GM12878 (cell line): ENCODE data around the gene UIMC1. TPM values are rescaled to one million over a fixed set of nuclear protein-coding genes. Genes with fewer than 3 reads are reported as not detected.

Source experiments
- ATAC-seq: fragments of 200-7000 bp; cut with Tn5 transposase; 3 replicates; pipeline ENCODE4 v1.9.1; 2020; ENCODE audit warnings: mild to moderate bottlenecking, moderate library complexity
- BruUV-seq: library from RNA; stranded (reverse); fragments of 400-500 nt; replicated peaks from 2 replicates; lab custom pipeline; 2021; lab: Mats Ljungman, UMichigan
- CTCF ChIA-PET: fragments of 300-600 bp; sonication (Branson Sonifier 250); formaldehyde crosslinking; extraction: SDS; loops from one replicate; lab custom pipeline; 2021; ENCODE audit warnings: inconsistent platforms; lab: Yijun Ruan, JAX
- POLR2A ChIA-PET: fragments of 350-600 bp; formaldehyde crosslinking; extraction: SDS; loops from one replicate; lab custom pipeline; 2021; ENCODE audit warnings: inconsistent platforms; lab: Charles Lee
- RAD21 ChIA-PET: fragments of 300-600 bp; sonication (Branson Sonifier 250); formaldehyde crosslinking; loops from one replicate; lab custom pipeline; 2023; ENCODE audit warnings: antibody characterized with exemption; ENCODE audit not compliant: unreplicated experiment; lab: Charles Lee
- SMC1A ChIA-PET: fragments of 300-600 bp; sonication (Branson Sonifier 250); formaldehyde crosslinking; loops from one replicate; lab custom pipeline; 2023; ENCODE audit not compliant: unreplicated experiment, uncharacterized antibody; lab: Charles Lee
- DNase-seq: peaks from one replicate; pipeline ENCODE4 v3.0.0-alpha.2; 2011; ENCODE audit warnings: low read depth, low spot score
- FAIRE-seq: peaks from 3 replicates; lab custom pipeline; 2011; peaks lifted over from hg19 to GRCh38; lab: Jason Lieb, UNC
- H2AFZ ChIP-seq: 2 replicates; pipeline ENCODE4 v1.6.0; 2011; ENCODE audit warnings: low read depth, low read length, control low read depth; ENCODE audit not compliant: control insufficient read depth
- H3K27ac ChIP-seq: 2 replicates; pipeline ENCODE4 v1.5.1; 2011; ENCODE audit warnings: control low read depth; ENCODE audit not compliant: control insufficient read depth, insufficient read depth
- H3K27me3 ChIP-seq, 2 experiments: replicated peaks in 1 of 2; 2 replicates each; pipeline versions ENCODE4 v1.6.0 to v1.6.1; 2011; ENCODE audit warnings: low read length in 1 of 2; ENCODE audit not compliant: control insufficient read depth in 2 of 2, insufficient read depth in 2 of 2
- H3K36me3 ChIP-seq, 2 experiments: 2 replicates each; pipeline ENCODE4 v1.5.1; 2011; ENCODE audit warnings: low read length in 1 of 2; ENCODE audit not compliant: control insufficient read depth in 2 of 2, insufficient read depth in 2 of 2
- H3K4me1 ChIP-seq: 2 replicates; pipeline ENCODE4 v1.6.1; 2011; ENCODE audit warnings: mild to moderate bottlenecking, low read length, moderate library complexity, mixed read lengths; ENCODE audit not compliant: control insufficient read depth, insufficient read depth
- H3K4me2 ChIP-seq: 2 replicates; pipeline ENCODE4 v1.6.0; 2011; ENCODE audit warnings: control low read depth; ENCODE audit not compliant: control insufficient read depth, insufficient read depth
- H3K4me3 ChIP-seq: fragments of 200-600 bp; sonication (generic); 2 replicates; pipeline ENCODE4 v1.5.1; 2016
- H3K79me2 ChIP-seq: 2 replicates; pipeline ENCODE4 v1.6.0; 2011; ENCODE audit warnings: low read length; ENCODE audit not compliant: control insufficient read depth, insufficient read depth
- H3K9ac ChIP-seq: 2 replicates; pipeline ENCODE4 v1.8.0; 2011; ENCODE audit warnings: low read length, control low read depth, mixed read lengths; ENCODE audit not compliant: control insufficient read depth, insufficient read depth
- H3K9me3 ChIP-seq: replicated peaks from 3 replicates; pipeline ENCODE4 v1.5.1; 2011; ENCODE audit warnings: mild to moderate bottlenecking, low read length; ENCODE audit not compliant: control insufficient read depth, insufficient read depth
- H4K20me1 ChIP-seq: 2 replicates; pipeline ENCODE4 v1.6.0; 2011; ENCODE audit not compliant: control insufficient read depth, insufficient read depth
- CEBPB ChIP-seq, 2 experiments: fragments of 150-350 bp in 1 of 2; IDR thresholded peaks; 2 replicates each; pipeline ENCODE4 v1.6.1; 2012 to 2014; ENCODE audit warnings: low read depth in 2 of 2, low read length in 2 of 2, borderline replicate concordance in 1 of 2, inconsistent platforms in 1 of 2
- CHD2 ChIP-seq: IDR thresholded peaks from 2 replicates; pipeline ENCODE4 v1.6.1; 2011; ENCODE audit warnings: low read depth, low read length, improper control_type of control experiment, borderline replicate concordance
- CREB1 ChIP-seq: IDR thresholded peaks from 2 replicates; pipeline ENCODE4 v1.6.1; 2012; ENCODE audit warnings: low read depth, mild to moderate bottlenecking, inconsistent platforms
- JUNB ChIP-seq: IDR thresholded peaks from 2 replicates; pipeline ENCODE4 v1.6.1; 2016; ENCODE audit warnings: antibody characterized with exemption, mild to moderate bottlenecking
- KDM1A ChIP-seq: fragments of 200-600 bp; sonication (generic); IDR thresholded peaks from 2 replicates; pipeline ENCODE4 v1.6.1; 2016; ENCODE audit warnings: borderline replicate concordance
- RBBP5 ChIP-seq: fragments of 200-600 bp; sonication (generic); conservative IDR thresholded peaks from 2 replicates; pipeline ENCODE4 v1.6.1; 2016
- REST ChIP-seq: IDR thresholded peaks from 2 replicates; pipeline ENCODE4 v1.6.1; 2012; ENCODE audit warnings: mild to moderate bottlenecking, low read depth, low read length
- SIN3A ChIP-seq: IDR thresholded peaks from 2 replicates; pipeline ENCODE4 v1.6.1; 2012; ENCODE audit warnings: low read depth, low read length, improper control_type of control experiment
- SRF ChIP-seq, 2 experiments: IDR thresholded peaks; 2 replicates each; pipeline ENCODE4 v1.6.1; 2011; ENCODE audit warnings: low read depth in 2 of 2, low read length in 2 of 2, mild to moderate bottlenecking in 1 of 2, moderate library complexity in 1 of 2
- ZBTB11 ChIP-seq: fragments of 450-650 bp; formaldehyde crosslinking; IDR thresholded peaks from 2 replicates; pipeline ENCODE4 v1.5.0; 2022; ENCODE audit warnings: mild to moderate bottlenecking, missing genetic modification characterization
- ZNF217 ChIP-seq: fragments of 450-650 bp; IDR thresholded peaks from 2 replicates; pipeline ENCODE4 v1.6.1; 2017; ENCODE audit warnings: antibody characterized with exemption, mild to moderate bottlenecking
- ZNF384 ChIP-seq: IDR thresholded peaks from 2 replicates; pipeline ENCODE4 v1.6.1; 2012; ENCODE audit warnings: low read depth, mild to moderate bottlenecking, low read length, improper control_type of control experiment, borderline replicate concordance
- WGBS: methylation state at CpG from one replicate; pipeline ENCODE4 v1.1.6; 2016; ENCODE audit warnings: low lambda C conversion rate; ENCODE audit not compliant: insufficient replicate concordance, insufficient coverage; ENCODE audit errors: missing lambda C conversion rate; 5-methylcytosine and 5-hydroxymethylcytosine counted together
- in situ Hi-C: fragments of 300-500 bp; cut with MboI; formaldehyde crosslinking; loops from 9 replicates; pipeline ENCODE4 v1.14.3; 2018; ENCODE audit warnings: mixed read lengths
- intact Hi-C: fragments of 100-400 bp; cut with micrococcal nuclease; formaldehyde crosslinking; loops from one replicate; pipeline ENCODE4 v1.14.2; 2022; ENCODE audit not compliant: unreplicated experiment
- polyA plus RNA-seq, 11 experiments: library from polyadenylated mRNA; depleted of rRNA in 4 of 11; unstranded in 6 of 11; stranded (reverse) in 5 of 11; fragments of >200 nt; fragmentation: Nextera tagmentation in 4 of 11; fragmentation: Illumina TruSeq in 1 of 11; extraction: Ambion mirVana in 4 of 11; extraction: Trizol in 1 of 11; gene quantifications; 1 replicate in 1 of 11; 2 replicates in 10 of 11; pipeline versions ENCODE4 v1.2.1 to v1.2.3, GENCODE V29; 2011 to 2016; ENCODE audit warnings: inconsistent platforms in 2 of 11, missing spikeins in 2 of 11, low read depth in 1 of 11
- total RNA-seq, 4 experiments: library from RNA; depleted of rRNA in 3 of 4; stranded (reverse); fragments of >200 nt in 3 of 4; fragmentation: Illumina TruSeq in 1 of 4; extraction: Trizol in 1 of 4; gene quantifications; 2 replicates each; pipeline versions ENCODE4 v1.2.1 to v1.2.3, GENCODE V29; 2013 to 2021
- TF ChIP-seq, protein P1 (sequence below): fragments of 450-650 bp; IDR thresholded peaks from 2 replicates; pipeline ENCODE4 v1.6.1; 2016; ENCODE audit warnings: mild to moderate bottlenecking

Gene UIMC1
- total and polyA plus RNA-seq, 10 of the 15 experiments (the other 5 are each of a cell fraction or from before 2014, with no cell fraction given) = 16.2 to 51.4 (median 32.7) TPM

- TF ChIP-seq ZBTB11 (CRISPR knock-in tag) = no peak
- TF ChIP-seq SRF (IDR thresholded peaks at IDR 0.05; ENCODE audit: low read depth in 2 of 2, low read length in 2 of 2) = no peak
- TF ChIP-seq ZNF384 = no peak
- TF ChIP-seq CEBPB (IDR thresholded peaks at IDR 0.05; ENCODE audit: borderline replicate concordance in 1 of 2, low read depth in 2 of 2, low read length in 2 of 2) = no peak
- TF ChIP-seq SIN3A = no peak
Measured at GRCh38 chr5:176892663-176893062, 113.9 kb downstream of the UIMC1 start (continued).

DNA sequence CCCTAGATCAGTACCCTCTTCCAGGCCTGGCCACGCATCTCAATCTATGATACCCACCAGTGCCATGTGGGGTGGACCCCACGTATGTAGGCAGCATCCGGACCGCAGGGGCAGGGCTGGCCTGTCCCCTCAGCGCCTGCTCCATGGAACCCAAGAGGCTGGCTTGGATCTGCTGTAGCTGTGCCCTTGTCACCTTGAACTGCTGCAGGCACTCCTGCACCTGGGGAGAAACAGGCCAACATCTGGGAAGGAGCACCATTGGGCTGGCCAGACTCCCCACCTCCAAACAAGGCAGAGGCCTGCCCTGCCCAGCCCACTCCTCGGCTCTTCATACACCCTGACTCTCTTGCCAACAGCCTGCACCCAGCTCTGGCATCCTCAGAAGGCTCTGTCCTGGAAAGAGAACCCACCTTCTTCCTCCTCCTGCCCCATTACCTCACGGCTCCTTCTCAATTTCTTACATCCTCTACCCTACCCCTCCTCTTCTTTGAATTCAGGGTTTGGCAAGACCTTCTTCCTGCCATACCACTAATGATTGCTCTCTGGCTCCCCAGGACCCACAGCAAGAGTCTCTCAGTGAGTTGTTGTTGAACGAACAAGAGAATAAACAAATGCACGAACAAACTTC, 115.1 kb downstream of the UIMC1 start:
- ChIA-PET SMC1A (no interaction called here), POLR2A (no interaction called here), CTCF (no interaction called here), RAD21 (no interaction called here)
- ATAC-seq (no peak), FAIRE-seq (no peak), DNase-seq (no peak)
- 23% methylated on average over 9 of the region's 9 CpGs for WGBS
- BruUV-seq = no TSS peak
- no peak overlapping the region for H3K4me3 ChIP-seq
- H4K20me1 ChIP-seq = no peaks in the 10 kb centered on the region
- H3K9ac ChIP-seq = no peak overlapping the region
- no peaks in the 10 kb centered on the region for H3K79me2 ChIP-seq
- H3K36me3 ChIP-seq = no peaks in the 10 kb centered on the region
- intact Hi-C loops = no loop called here
- in situ Hi-C loops = no loop called here
- H2AFZ ChIP-seq = no peak overlapping the region
- H3K27ac ChIP-seq = no peak overlapping the region
- H3K4me1 ChIP-seq = no peaks in the 10 kb centered on the region
- no peaks in the 10 kb centered on the region for H3K9me3 ChIP-seq
- no peaks in the 10 kb centered on the region; a peak in 2 of 4 replicates for H3K27me3 ChIP-seq
- H3K4me2 ChIP-seq = no peak overlapping the region
- TF ChIP-seq REST (no peak), ZNF217 (no peak), JUNB (no peak), RBBP5 (no peak), CREB1 (no peak), CHD2 (no peak), KDM1A (no peak)
- TF ChIP-seq, protein P1, sequence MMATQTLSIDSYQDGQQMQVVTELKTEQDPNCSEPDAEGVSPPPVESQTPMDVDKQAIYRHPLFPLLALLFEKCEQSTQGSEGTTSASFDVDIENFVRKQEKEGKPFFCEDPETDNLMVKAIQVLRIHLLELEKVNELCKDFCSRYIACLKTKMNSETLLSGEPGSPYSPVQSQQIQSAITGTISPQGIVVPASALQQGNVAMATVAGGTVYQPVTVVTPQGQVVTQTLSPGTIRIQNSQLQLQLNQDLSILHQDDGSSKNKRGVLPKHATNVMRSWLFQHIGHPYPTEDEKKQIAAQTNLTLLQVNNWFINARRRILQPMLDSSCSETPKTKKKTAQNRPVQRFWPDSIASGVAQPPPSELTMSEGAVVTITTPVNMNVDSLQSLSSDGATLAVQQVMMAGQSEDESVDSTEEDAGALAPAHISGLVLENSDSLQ = no peak
